T-helper 1 cell treated with Interleukin-12 subunit alpha and Interleukin-12 subunit beta and Interleukin-4 antibody, amounts not matched to agents 30 μg/mL and 1 μg/mL, for 36 hours (primary cell): Measurements from ENCODE around the gene MRGPRF.

Experiments
- H3K27ac Mint-ChIP-seq: one replicate; pipeline ENCODE4 v1.8.0; 2021; ENCODE audit warnings: mild to moderate bottlenecking, mixed read lengths
- H3K27me3 Mint-ChIP-seq: one replicate; pipeline ENCODE4 v1.8.0; 2021; ENCODE audit warnings: low read depth, mixed read lengths
- H3K36me3 Mint-ChIP-seq: one replicate; pipeline ENCODE4 v1.8.0; 2021; ENCODE audit warnings: low read depth, mixed read lengths
- H3K4me1 Mint-ChIP-seq: one replicate; pipeline ENCODE4 v1.8.0; 2021; ENCODE audit warnings: low read depth, mixed read lengths
- H3K4me3 Mint-ChIP-seq: one replicate; pipeline ENCODE4 v1.8.0; 2021; ENCODE audit warnings: mild to moderate bottlenecking, moderate library complexity, mixed read lengths
- H3K9me3 Mint-ChIP-seq: one replicate; pipeline ENCODE4 v1.8.0; 2021; ENCODE audit warnings: mixed read lengths

The MRGPRF gene

GRCh38 chr11:69014898-69015549 is 2.0 kb upstream of the MRGPRF start:
- no peak overlapping the region for H3K4me3 Mint-ChIP-seq
- no peak overlapping the region for H3K27ac Mint-ChIP-seq
- H3K27me3 Mint-ChIP-seq = peaks cover 19% of the 10 kb centered on the region
- H3K4me1 Mint-ChIP-seq = no peaks in the 10 kb centered on the region
- H3K9me3 Mint-ChIP-seq = no peaks in the 10 kb centered on the region
- no peaks in the 10 kb centered on the region for H3K36me3 Mint-ChIP-seq

GRCh38 chr11:69014084-69014851 is 1.2 kb upstream of the MRGPRF start:
- Mint-ChIP-seq H3K9me3 (no peaks in the 10 kb centered on the region), H3K27me3 (peaks cover 19% of the 10 kb centered on the region), H3K27ac (no peak overlapping the region), H3K4me3 (no peak overlapping the region), H3K4me1 (no peaks in the 10 kb centered on the region), H3K36me3 (no peaks in the 10 kb centered on the region)

GRCh38 chr11:69012092-69013008 is 696 bp downstream of the MRGPRF start:
- Mint-ChIP-seq H3K4me1 (no peaks in the 10 kb centered on the region), H3K27me3 (peaks cover 19% of the 10 kb centered on the region), H3K27ac (no peak overlapping the region), H3K36me3 (no peaks in the 10 kb centered on the region), H3K9me3 (no peaks in the 10 kb centered on the region), H3K4me3 (no peak overlapping the region)

GRCh38 chr11:69011624-69012091 is 1.4 kb downstream of the MRGPRF start:
- Mint-ChIP-seq H3K27ac (no peak overlapping the region), H3K4me1 (no peaks in the 10 kb centered on the region), H3K4me3 (no peak overlapping the region)

DNA sequence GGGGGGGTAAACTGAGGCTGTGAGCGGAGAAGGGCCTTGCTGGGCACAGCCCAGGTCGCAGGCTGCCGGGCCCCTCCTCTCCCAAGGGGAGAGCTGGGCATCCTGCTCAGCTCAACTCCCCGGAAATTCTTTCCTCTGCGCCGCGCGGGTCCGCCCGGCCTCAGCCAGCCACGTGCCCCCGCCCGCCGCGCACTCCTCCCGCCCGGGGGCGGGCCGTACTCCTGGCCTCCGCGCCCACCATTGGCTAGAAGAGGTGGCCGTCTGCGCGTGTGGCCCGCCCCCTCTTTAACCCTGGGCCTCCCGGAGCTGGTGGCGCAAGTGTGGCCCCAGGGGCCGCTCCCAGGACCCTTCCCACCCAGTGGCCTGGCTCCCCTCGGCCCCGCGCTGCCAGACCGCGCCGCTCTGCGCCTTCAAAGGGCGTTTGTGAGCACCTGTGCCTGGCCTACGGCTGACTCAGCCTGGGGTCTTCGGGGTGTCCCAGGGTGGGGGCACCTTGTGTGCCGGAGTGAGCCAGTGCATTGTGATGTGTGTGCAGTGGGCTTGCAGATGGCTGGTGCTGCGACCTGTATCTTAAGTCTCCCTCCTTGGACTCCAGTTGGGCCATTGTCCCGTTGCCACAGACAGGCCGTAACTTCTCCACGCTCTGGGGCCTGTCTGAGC is 2.0 kb downstream of the MRGPRF start:
- Mint-ChIP-seq H3K27ac (no peak overlapping the region), H3K36me3 (no peaks in the 10 kb centered on the region), H3K27me3 (peaks cover 17% of the 10 kb centered on the region), H3K4me1 (no peaks in the 10 kb centered on the region), H3K4me3 (no peak overlapping the region), H3K9me3 (no peaks in the 10 kb centered on the region)

More at GRCh38 chr11:69011624-69012091, 1.4 kb downstream of the MRGPRF start:
- peaks cover 19% of the 10 kb centered on the region for H3K27me3 Mint-ChIP-seq
- no peaks in the 10 kb centered on the region for H3K36me3 Mint-ChIP-seq
- H3K9me3 Mint-ChIP-seq = no peaks in the 10 kb centered on the region

- Mint-ChIP-seq H3K9me3 (no peaks in the 10 kb centered on the region), H3K36me3 (no peaks in the 10 kb centered on the region), H3K4me3 (no peak overlapping the region), H3K27me3 (peaks cover 15% of the 10 kb centered on the region), H3K4me1 (no peaks in the 10 kb centered on the region), H3K27ac (no peak overlapping the region)
Observed at GRCh38 chr11:69010361-69010891, 2.6 kb downstream of the MRGPRF start.

GRCh38 chr11:69009441-69010211 is 3.4 kb downstream of the MRGPRF start:
- no peaks in the 10 kb centered on the region for H3K4me1 Mint-ChIP-seq
- peaks cover 15% of the 10 kb centered on the region for H3K27me3 Mint-ChIP-seq
- no peak overlapping the region for H3K27ac Mint-ChIP-seq
- H3K36me3 Mint-ChIP-seq = no peaks in the 10 kb centered on the region
- no peaks in the 10 kb centered on the region for H3K9me3 Mint-ChIP-seq
- H3K4me3 Mint-ChIP-seq = no peak overlapping the region

DNA sequence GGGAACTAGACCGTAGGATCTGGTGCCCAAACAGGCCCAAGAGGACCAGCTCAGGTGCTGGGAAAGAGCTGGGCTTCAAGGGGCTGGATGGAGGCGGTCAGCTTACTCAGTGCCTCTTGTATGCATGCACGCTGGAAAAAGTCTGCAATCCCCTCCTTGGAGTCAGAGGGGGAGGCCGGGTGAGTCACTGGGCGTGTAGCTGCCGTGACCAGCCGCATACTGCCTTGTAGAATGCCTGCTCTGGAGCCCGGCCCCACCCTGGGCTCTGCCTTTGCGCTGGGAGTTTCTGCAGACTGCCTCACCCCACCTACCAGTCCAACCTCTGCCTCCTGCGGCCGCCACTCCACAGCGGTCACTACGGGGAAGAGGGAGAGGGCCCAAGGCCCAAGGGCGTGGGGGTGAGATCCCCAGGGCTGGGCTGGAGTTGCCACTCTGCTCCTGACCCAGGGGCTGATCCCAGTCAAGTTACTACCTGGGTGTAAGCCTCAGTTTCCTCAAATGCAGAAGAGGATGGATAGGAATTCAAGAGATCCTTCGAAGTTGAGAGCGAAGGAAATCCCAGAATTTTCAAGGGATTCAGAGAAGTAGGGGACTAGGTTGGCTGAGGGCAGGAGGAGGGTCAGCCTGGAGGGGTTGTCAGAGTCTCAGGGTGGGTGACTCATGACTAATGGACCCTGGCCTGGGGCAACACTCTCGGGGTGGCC is 4.2 kb downstream of the MRGPRF start:
- Mint-ChIP-seq H3K4me1 (no peaks in the 10 kb centered on the region), H3K27me3 (peaks cover 15% of the 10 kb centered on the region), H3K9me3 (no peaks in the 10 kb centered on the region), H3K4me3 (no peak overlapping the region), H3K36me3 (no peaks in the 10 kb centered on the region), H3K27ac (no peak overlapping the region)

DNA sequence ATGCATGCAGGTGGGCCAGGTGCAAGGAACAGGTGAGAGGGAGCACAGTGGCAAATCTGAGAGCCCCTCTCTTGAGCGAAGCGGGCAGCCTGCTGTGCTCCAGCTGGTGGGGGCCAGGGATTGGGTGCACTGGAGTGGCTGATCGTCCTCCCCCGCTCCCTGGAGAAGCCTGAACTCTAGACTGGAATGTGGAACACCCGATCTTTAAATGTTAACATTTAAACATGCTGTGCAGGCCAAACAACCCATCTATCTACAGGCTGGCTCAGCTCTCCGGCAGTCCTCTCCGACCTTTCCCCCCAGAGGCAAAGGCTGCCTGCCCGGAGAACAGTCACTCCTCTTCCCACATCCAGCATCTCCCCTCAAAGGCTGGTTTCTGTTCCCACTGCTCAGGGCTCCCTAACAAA is 5.1 kb downstream of the MRGPRF start:
- no peaks in the 10 kb centered on the region for H3K9me3 Mint-ChIP-seq
- no peaks in the 10 kb centered on the region for H3K36me3 Mint-ChIP-seq
- no peaks in the 10 kb centered on the region for H3K4me1 Mint-ChIP-seq
- no peak overlapping the region for H3K27ac Mint-ChIP-seq
- H3K4me3 Mint-ChIP-seq = no peak overlapping the region
- H3K27me3 Mint-ChIP-seq = peaks cover 15% of the 10 kb centered on the region

GRCh38 chr11:69006816-69007215 is 6.2 kb downstream of the MRGPRF start:
- Mint-ChIP-seq H3K27ac (no peak overlapping the region), H3K36me3 (no peaks in the 10 kb centered on the region), H3K27me3 (peaks cover 6% of the 10 kb centered on the region), H3K4me3 (no peak overlapping the region), H3K4me1 (no peaks in the 10 kb centered on the region), H3K9me3 (no peaks in the 10 kb centered on the region)

GRCh38 chr11:69005631-69006368 is 7.2 kb downstream of the MRGPRF start:
- H3K27ac Mint-ChIP-seq = no peak overlapping the region
- H3K36me3 Mint-ChIP-seq = no peaks in the 10 kb centered on the region
- no peaks in the 10 kb centered on the region for H3K27me3 Mint-ChIP-seq
- no peaks in the 10 kb centered on the region for H3K9me3 Mint-ChIP-seq
- no peaks in the 10 kb centered on the region for H3K4me1 Mint-ChIP-seq
- H3K4me3 Mint-ChIP-seq = no peak overlapping the region

DNA sequence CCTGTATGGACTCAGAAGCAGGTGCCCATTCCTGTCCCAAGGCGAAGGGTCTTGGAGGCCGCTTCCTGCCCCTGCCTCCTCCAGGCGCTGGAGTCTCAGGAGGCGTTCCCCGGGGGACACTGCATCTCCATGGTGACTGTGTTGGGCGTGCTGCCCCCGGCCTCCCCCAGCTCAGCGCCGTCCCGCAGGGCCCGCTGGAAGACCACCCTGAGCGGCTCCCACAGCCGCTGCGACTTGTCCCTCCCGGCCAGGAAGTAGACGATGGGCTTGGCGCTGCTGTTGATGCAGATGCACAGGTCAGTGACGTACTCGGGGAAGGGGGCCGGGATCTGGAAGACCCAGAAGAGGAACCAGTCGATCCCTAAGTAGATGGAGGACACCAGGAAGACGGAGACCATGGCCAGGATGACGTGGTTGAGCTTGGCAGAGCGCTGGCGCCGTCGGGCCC is 7.8 kb downstream of the MRGPRF start:
- Mint-ChIP-seq H3K27me3 (no peaks in the 10 kb centered on the region), H3K27ac (no peak overlapping the region), H3K9me3 (no peaks in the 10 kb centered on the region), H3K4me1 (no peaks in the 10 kb centered on the region), H3K4me3 (no peak overlapping the region), H3K36me3 (no peaks in the 10 kb centered on the region)
